Nucleus accumbens (tissue), 56 donors: ENCODE results near the gene TMEM89.

Experiments used
- DNase-seq, 56 donors: peaks; one replicate each; lab custom pipeline; 2025; lab: John Stamatoyannopoulos, UW

The TMEM89 gene

DNA sequence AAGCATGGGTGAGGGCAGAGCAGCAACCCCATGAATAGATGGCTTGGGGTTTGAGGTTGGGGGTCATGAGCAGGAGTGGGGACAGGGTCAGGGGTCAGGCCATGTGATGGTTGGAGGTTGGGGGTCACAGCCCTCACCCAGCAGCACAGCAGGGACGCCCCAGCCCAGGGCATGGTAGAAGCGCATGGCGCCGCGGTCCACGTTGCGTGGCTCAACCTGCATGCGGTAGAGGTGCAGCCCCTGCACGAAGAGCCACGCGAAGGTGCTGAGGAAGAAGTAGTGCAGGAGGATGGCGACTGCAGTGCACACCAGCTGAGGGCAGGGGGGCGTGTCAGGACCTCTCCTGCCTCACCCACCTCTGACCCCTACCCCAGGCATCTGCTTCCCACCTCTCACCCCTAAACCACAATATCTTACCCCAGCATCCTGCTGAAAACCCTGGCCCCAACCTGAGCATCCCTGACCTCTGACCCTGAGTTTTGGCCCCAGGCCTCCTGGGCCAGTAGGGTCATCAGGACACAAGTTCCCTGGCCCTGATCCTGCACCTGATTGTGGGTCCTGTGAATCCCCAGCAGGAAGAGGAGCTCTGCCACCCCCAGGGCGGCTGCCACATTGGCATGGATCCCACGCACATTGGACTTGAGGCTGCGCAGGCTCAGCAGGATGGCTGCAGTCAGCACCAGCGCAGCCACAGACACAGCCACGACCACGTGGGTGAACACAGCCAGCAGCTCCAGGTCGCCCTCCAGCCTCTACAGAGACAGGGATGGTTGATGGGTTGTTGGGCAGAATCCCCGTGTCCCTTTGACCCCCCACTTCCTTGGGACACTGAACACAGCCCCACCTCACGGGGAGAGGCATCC is 23.6 kb upstream of the TMEM89 start:
- DNase-seq, result no peak

DNA sequence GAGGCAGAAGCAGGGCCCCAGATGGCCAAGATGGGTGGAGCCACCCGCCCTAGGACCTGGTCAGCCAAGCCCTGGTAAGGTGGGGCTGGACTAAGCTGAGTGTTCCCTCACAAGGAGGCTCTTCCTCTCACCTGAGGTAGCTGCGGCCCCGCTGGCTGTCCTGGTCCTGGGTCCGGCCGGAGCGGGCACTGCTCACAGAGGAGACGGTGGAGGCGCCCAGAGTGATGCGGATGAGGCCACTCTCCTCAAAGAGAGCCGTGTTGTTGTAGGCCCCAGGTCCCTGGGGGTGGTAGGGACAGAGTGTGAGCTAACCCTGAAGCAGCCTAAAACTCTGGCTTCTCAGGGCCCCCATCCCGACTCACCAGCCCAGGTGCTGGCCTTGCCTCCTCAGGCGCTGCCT is 21.0 kb upstream of the TMEM89 start:
- DNase-seq, result no peak

DNA sequence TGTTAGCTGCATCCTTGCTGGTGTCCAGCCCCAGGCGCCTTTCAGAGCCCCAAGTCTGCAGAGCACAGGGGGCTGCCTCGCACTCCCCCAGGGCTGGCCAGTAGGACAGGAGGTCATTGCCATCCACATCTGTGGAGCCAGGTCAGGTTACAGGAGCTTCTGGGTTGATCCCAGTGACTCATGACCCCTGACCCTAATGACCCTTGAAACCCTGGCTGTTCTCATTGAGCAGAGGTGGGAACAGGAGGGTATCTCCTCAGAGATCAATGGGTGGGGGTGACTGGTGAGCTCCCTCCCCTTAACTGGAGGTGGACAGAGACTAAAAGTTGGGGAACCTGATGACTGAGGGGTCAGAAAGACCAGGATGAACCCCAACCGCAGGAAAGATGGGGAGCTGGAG is 19.8 kb upstream of the TMEM89 start:
- no peak for DNase-seq

DNA sequence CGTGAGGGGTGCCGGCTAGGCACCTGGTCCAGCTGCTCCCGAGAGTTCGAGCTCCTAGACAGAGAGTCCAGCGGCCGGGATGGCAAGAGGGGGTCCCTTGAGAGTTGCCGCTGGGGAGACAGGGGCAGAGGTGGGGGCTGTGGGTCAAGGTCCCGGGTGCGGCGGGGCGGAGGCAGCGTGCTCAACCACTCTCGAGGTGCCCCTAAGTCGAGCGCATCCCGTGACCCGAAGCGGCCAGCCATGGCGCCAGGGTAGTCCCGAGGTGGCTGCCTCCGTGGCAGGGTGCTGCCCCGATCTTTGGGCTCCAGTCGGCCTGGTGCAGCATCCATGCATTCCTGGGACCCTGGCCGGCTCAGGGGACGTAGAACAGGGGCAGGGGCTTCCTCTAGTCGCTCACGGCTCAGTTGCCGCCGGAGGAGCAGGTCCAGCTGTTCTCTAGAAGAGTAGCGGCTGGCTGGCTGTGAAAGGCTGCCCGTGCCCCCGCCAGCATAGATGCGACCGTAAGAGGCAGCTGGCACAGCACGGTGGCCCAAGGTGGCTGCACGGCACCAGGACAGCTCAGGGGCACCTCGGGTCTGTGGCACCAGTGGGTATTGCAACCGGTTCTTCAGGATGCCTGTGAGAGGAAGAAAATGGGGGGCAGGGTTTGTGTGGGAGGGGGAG is 18.5 kb upstream of the TMEM89 start:
- no peak for DNase-seq

DNA sequence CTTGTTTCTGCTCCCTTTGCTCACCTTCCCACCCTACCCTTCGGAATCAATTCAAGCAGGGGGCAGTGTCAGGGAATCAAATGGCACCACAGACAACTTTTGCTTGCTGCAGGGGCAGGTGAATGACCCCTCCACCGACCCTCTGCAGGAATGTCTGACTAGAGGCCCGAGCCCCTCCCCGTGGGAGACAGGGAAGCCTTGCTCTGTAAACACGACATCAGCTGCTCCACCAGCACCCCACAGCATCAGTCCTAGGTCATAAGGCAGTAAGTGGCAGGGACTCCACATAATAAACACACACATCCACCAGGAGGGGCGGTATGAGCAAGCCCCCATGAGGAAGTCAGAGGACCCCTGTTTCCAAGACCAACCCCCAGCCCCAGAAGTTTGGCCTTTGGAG is 15.7 kb upstream of the TMEM89 start:
- no peak for DNase-seq

DNA sequence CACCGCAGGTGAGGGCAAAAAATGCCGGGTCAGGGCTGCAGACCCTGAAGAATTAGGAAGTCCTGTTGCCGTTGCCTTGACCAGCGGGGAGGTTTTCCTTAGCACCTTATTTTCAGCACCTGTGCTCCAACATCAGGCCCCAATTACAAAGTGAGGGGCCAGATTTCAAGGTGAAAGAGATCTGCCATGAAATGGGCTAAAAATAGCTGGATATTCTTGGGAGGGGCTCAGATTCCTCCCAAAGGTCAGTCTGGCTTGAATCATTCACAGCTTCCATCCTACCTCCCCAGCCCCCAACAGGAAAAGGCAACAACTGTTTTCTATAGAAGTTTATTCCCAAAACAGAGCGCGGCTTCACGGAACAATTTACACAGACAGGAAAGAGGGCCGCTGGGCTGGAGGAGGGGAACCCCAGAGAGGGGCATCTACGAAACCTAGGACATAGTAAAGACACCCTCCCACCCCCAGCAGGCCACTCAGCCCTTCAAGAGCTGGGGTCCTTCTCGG is 14.6 kb upstream of the TMEM89 start:
- no peak for DNase-seq

DNA sequence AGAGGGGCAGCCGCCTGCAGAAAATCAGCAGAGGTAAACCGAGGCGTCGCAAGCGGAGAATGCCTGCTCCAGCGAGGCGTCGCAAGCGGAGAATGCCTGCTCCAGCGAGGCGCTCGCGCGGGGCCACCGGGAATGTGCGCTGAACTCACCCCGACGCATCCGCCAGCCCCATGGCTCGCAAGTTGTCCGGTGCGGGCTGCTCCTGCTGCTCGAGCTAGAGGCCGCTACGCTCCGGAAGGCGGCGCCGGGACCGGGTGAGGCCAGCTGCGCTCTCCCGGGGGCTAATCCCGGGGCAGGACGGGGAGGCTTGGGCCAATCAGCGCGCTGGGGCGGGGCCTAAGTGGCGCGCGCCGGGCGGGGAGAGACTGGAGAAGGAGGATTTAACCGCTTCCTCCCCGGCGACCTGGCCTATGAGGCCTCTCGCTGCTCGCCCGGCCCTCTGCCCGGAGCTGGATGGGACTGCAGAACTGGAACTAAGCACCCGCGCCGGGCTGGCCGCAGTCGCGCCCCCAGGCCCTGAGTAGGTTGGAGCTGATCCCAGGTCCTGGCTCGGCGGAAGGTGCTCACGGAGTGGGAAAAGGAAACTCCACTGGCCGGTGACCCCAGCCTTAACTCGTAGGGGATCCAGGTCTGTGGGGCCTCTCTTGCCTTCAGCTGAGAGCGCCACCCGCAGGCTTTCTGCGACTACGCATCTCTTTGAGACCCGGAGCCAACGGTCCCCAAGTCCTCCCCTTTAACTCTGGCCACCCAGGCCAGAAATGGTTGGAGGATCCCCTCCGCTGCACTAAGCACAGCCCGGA is 13.9 kb upstream of the TMEM89 start, which contains the start of gene SLC26A6:
Gene SLC26A6, minus strand, starts transcription at position 240 of the 800 bp plus-strand sequence. Its CDS starts 68 bp downstream, at position 172.
- DNase-seq, result peak; percentile 55 to 99 (median 94)

DNA sequence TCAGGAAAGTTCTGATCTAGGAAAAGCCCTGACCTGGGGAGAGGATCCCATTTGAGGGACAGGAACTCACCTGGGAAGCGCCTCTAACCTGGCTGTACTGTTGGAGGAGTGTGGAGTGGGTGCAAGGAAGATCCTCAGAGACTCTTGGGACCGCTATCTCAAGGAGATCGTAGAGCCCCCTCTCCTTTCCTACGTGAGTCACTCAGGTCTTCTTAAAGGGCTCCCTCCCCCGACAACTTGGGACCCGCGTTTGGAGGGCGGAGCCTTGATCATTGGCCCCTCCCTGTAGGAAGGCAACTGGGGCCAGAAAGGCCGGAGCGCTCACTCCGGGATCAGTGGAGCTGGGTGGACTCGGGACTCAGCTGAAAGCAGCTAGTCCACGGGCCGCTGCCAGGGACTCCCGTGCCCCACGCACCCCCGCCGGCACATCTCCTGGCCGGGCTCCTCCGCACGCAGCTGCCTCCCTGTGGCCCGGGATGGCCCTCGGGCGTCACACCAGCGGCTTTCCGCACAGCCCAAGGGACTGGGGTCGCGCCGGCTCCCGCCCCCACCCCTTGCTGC is 13.2 kb upstream of the TMEM89 start:
- peak in 22 of 56 donors; percentile 6 to 61 (median 30) for DNase-seq

DNA sequence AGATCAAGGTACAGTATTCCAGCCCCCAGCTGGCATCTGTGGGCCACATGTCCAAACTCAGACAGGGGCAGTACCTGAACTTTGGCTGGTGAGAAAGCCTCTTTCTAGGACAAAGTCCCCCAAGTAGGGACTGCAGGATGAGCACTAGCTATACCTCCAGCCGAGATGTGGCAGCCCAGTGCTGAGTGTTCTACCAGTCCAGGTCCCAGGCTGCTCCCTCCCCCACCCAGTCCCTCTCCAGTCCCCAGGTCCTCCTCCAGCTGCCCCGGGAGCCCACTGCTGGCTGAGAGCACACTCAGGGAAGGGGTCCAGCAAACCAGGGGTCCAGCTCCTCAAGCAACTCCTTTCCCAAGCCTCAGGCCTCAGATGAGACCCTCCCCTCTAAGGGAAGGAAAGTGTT is 12.2 kb upstream of the TMEM89 start:
- DNase-seq, result no peak

DNA sequence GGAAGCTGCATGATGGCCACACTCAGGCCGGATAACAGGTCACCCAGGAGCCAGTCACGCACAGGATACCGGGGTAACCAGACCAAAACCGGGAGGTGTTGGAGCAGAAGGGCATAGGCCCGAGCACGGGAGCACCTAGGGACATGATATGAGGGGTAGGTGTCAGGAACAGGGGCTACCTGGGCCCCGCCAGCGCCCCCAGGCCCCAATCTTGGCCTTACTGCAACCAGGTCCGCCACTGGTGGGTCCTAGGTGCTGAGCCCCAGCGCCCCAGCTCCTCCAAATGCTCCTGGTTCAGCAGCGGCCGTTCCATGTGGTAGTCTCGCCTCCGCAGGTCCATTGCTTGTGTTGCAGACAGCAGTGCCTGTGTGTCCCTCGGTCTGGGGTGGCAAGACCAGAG is 11.7 kb upstream of the TMEM89 start:
- no peak for DNase-seq

DNA sequence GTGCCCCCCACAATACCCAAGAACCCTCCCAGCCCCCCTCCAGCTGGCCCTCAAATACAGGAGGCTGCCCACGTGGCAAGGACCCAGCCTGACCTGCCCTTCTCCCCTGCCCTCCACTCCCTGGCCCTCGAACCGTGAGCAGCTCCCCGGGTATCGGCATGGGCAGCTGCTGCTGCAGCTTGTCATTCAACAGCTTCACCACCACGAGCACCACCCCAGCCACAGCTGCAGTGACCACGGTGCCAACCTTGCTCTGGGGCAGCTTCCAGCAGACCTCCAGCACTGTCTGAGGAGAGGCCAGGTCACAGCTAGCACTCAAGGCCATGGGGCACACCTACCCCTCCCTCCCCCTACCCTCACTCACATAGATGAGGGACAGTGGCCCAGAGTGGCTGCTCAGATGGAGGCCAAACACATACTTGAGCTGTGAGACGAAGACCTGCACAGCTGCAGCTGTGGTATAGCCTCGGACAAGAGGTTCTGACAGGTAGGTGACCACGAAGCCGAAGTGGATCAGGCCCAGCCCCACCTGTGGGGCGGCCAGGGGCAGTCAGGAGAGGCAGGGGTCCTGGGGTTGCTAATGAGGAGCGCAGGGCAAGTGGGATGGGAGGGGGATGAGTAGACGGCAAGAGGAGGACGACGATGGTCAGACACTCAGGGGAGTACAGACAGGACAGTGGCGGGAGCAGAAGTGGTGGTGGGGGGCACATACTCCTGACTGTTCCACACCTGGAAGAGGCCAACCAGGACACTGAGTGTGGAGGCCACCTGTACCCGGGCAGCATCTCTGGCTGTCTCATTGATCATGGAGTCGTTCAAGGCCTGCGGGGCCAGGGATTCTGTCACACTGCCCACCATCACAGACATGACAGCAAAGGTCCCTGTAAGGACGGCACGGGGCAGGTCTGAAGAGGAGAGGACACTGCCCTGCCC is 10.2 kb upstream of the TMEM89 start:
- no peak for DNase-seq

DNA sequence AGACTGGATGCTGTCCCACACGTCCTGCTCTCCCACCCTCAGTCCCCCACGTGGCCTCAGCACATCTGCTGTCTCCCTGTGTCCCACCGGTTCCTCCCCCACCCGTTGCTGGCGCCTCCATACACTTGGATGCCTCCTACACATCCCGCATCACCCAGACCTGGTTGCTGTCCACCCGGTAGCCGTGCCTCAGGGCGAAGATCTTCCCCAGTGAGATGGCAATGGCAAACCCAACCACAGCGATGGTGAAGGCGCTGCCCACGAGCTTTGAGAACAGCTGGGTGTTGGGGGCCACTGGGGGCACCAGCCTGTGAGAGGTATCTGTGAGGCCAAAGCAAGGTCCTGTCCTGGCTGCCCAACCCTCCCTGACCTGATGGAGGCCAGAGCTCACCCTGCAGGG is 9.3 kb upstream of the TMEM89 start:
- DNase-seq, result no peak

DNA sequence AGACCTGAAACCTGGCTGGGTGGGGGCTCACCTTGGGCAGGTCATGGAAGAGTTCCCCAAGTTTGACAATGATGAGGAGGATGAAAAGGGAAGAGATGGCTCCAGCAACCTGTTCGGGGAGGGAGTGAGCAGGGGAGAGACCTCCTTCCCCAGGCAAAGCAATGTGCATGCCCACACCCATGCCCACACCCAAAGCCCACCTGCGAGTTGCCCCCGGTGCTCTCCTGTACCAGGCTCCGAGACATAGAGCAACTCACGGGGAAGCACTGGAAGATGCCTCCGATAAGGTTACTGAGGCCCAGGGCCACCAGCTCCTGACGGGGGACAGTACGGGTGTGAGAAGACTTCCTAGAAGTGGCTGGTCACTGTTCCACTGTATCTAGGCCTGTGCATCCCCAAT is 8.8 kb upstream of the TMEM89 start:
- DNase-seq, result no peak

DNA sequence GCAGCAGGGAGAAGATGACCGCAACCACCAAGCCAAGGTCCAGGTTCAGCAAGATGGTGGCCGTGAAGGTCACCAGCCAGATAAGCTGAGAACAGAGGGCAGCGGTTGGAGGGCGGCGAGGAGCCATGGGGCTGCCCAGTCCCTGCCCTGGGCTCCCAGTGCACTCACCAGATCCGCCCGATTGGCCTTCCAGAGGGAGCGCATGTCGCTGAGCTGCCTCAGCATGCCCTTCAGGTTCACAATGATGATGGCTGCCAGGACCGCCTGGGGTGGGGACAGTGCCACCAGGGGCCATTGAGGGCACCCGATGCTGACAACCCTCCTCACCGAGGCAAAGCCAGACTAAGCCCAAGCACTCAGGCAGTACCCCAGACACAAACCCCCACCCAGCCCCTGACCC is 8.3 kb upstream of the TMEM89 start:
- DNase-seq, result no peak

DNA sequence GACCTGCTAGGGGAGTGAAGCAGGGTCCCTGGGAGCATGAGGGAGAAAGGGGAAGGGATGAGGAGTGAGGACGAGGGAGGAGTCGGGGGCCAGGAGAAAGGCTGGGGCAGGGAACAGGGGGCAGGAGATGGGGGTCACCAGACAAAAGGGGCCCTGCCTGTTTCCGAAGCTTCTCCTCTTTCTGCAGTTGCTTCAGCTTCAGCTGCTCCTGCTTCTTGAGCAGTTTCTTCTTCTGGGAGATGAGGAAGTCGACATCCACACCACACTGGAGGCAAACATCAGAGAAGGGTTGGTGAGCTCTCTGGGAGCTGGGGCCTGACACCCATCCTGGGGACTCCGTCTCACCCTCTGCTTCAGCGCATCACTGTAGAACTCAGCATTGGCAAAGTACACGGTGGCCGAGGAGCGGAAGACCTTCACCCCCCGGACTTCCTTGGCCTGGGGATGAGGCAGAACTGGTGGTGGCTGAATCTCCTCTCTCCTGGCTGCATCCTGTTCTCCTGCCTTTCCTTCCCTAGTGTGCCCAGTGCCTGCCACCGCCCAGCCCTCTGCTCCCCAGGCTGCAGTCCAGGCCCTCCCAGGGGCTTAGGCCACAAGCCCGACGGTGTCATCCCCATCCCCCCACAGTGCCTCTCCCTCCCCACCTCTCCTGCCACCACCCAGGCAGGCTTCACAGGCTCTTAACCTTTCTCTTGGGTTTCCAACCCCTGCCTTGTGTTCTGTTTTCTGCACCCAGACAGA is 6.9 kb upstream of the TMEM89 start:
- no peak for DNase-seq

DNA sequence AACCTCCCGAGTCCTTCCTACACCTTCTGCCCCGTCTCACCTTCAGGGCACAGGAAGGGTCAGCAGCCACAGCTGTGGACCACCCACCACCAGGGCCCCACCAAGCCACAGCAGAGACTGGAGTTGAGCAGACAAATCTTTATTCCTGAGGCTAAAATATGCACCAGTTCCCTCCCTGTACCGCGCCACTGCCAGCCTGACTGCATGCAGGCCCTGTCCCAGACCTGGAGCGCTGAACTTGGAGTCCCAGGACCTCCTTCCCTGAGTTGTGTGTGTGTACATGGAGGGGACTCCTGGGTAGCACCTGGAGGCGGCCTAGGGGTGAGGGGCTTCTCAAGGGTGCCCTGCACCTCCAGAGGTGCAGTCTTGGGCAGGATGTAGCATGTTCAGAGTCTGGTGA is 4.0 kb upstream of the TMEM89 start:
- no peak for DNase-seq

DNA sequence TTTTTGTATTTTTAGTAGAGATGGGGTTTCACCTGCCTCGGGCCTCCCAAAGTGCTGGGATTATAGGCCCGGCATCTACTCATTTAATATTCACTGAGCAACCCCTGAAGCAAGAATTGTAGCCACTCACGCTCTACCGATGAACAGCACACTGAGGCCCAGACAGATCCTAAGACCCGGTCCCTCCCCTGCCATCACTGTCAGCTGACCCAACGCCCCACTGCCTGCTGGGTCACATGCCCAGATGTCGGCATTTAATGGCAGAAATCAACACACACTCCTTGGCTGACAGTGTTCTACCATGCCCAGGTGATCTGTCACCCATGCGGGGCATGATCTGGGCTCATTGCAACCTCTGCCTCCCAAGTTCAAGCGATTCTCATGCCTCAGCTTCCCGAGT is 3.2 kb upstream of the TMEM89 start:
- DNase-seq, result no peak

DNA sequence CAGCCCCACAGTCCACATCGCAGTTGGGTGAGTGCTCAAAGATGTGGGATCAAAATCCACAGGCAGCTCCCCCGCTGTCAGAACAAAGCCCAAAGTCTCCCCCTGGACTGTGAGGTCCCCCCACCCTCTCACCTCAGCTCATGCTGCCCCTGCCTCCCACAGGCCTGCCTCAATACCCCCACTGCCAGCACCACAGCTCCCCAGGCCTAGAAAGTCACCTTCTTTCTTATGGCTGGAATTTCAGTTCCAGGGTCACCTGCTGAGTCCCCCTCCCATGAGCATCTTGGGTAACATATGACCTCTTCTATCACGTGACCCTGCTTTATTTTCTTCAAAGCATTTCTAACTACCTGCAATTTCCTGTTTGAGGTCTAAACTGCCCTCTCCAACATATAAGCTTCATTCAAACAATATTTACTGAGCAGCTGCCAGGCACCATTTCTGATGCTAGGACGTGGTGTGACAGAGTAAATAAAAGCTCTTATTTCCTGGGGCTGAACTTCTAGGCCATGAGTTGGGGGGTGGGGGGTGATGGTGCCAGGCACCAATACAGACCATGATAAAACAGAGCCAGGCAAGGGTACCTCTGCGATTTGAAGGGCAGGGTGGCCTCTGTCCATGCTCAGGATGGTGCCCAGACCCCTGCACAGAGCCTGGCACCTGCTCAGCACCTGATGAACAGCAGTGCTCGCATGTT is 2.4 kb upstream of the TMEM89 start:
- no peak for DNase-seq
